ENCODE results near the gene DGCR6L. TPM values are rescaled to one million over a fixed set of nuclear protein-coding genes. Genes with fewer than 3 reads are reported as not detected.
"Not testable (repeated sequence)": the region's sequence is repeated elsewhere in the genome, so short reads cannot be mapped to it uniquely, and the experiment has no call there.

Gene DGCR6L
- total RNA-seq, 6 donors from 2014 or later, result 36.7 to 62.2 (median 41.9) TPM

DNA sequence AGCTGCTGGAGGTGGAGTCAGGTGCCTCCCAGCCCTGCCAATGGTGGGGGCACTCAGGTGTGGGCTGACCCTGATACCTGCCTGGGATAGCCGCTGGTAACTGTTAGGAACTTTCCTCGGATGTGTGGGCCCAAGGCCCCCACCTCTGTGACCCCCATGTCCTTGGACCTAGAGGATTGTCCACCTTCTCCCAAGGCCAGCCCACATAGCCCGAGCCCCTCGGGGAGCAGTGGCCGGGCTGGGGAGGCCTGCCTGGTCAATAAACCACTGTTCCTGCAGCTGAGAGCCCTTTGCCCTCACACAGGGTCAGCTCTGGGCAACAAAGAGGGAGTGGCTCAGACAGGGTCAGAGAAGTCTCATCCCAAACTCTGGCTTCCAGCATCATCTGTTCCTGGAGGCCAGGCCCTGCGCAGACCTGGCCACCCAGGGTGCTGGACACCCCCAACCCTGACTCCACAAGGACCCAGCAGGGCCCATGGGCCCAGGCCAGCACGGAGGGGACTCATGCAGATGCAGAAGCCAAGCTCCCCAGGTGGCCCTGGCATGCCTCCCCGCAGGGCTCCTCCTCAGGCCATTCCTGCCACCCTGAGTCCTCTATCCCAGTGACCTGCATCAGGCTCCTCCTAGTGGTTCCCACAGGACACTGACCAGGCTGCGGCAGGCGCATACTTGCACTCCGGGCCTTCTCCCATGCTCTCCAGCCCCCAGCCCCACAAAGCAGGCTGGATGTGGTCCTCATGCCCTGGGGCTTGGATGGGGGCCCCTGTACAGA, 6.4 kb downstream of the DGCR6L start:
- H3K4me3 ChIP-seq; ATAC-seq (ENCODE audit: low FRiP score in 2 of 2); H3K27ac ChIP-seq; H3K27me3 ChIP-seq; H3K9me3 ChIP-seq; H3K36me3 ChIP-seq: not testable (repeated sequence)
- 80 to 89% methylated on average over 1 to 5 of the region's 11 CpGs for WGBS, 2 donors
- H3K4me1 ChIP-seq, result peaks cover 6 to 16% (median 12%) of the 10 kb centered on the region in 4 donors
- peak; percentile 8 to 57 for DNase-seq

DNA sequence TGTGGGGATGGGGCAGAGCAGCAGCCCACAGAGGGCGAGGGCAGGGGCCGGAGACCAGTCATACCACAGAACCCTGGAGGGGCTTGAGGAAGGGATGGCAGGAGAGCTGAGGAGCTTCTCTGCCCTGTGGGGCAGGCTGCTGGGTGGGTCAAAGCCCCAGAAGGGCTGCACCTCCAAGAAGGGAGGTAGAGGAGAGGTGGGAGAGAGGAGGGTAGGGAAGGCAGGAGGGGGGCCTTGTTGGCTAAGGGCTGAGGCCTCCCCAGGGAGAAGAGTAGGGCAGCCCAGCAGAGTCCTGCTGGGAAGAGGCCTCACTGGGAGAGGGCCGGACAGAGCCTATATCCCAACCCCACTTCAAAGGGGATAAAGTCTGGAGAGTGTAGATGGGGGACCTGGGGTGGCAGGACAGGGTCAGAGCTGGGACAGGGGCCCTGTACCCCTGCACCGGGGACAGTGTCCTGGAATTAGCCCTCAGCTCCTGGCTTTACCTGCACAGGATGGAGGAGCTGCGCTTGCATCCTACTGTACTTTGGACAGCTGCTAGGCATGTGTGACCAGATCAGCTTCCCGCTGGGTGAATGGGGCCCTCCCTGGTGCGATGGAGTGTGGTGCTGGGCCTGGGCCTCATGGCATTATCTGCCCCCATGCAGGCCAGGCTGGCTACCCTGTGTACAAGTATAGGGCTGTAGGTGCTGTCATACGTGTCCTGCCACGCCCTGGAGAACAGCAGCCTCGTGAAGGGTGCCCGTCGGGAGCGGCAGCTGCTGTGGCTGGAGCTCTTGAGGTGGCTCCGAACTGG, 7.3 kb downstream of the DGCR6L start:
- H3K4me3 ChIP-seq, result no peak overlapping the region
- 92% methylated on average over 3 to 13 of the region's 14 CpGs for WGBS, 2 donors
- no peak overlapping the region for H3K27ac ChIP-seq
- H3K9me3 ChIP-seq, result no peaks in the 10 kb centered on the region
- ATAC-seq (ENCODE audit: low FRiP score in 2 of 2) (no peak), DNase-seq (peak; percentile 17 to 54)
- H3K36me3 ChIP-seq, result peaks cover 0 to 8% (median 2%) of the 10 kb centered on the region in 4 donors
- no peak for TF ChIP-seq EP300 (IDR thresholded peaks at IDR 0.05)
- TF ChIP-seq POLR2AphosphoS5 (IDR thresholded peaks at IDR 0.05), result no peak
- no peak for TF ChIP-seq POLR2A (IDR thresholded peaks at IDR 0.05)
- TF ChIP-seq, protein P1, sequence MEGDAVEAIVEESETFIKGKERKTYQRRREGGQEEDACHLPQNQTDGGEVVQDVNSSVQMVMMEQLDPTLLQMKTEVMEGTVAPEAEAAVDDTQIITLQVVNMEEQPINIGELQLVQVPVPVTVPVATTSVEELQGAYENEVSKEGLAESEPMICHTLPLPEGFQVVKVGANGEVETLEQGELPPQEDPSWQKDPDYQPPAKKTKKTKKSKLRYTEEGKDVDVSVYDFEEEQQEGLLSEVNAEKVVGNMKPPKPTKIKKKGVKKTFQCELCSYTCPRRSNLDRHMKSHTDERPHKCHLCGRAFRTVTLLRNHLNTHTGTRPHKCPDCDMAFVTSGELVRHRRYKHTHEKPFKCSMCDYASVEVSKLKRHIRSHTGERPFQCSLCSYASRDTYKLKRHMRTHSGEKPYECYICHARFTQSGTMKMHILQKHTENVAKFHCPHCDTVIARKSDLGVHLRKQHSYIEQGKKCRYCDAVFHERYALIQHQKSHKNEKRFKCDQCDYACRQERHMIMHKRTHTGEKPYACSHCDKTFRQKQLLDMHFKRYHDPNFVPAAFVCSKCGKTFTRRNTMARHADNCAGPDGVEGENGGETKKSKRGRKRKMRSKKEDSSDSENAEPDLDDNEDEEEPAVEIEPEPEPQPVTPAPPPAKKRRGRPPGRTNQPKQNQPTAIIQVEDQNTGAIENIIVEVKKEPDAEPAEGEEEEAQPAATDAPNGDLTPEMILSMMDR (IDR thresholded peaks at IDR 0.05), result no peak
- no peaks in the 10 kb centered on the region for H3K27me3 ChIP-seq
- H3K4me1 ChIP-seq, result peaks cover 0 to 7% (median 3%) of the 10 kb centered on the region in 4 donors

DNA sequence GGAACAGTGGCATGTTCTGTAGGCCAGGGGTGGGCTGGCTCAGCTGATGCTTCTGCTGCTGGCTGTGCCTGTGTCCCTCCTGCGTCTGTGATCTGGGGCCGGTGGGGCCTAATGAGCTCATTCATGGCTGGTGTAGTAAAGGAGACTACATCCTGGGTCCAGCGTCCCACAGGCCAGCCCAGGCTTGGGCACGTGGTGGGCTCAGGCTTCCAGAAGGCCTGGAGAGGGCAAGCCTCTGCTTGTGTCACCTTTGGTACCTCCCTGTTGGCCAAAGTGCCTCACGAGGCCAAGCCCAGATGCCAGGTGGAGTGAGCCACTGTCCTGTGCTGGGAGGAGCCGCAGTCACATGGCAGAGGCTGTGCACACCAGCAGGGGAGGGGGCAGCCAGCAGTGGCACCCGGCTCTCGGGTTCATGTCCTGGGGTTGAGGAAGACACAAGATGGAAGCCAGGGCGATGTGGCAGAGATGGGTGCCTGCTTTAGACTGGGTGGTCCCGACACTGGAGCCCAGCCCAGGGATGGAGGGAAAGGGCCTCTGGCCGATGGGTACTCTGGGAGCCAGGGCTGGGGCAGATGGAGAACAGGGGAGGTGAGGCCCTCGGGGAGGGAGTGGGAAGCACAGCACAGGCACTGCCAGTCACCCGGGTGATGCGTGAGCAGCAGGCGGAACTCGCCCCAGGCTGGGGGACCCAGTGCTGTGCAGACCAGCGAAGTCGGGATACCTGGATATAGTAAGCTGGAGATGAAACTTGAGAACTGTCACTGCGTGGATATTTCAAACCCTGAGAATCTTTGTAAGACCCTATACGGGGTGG, 8.4 kb downstream of the DGCR6L start:
- H3K27ac ChIP-seq; H3K4me3 ChIP-seq; H3K4me1 ChIP-seq; ATAC-seq (ENCODE audit: low FRiP score in 2 of 2); H3K9me3 ChIP-seq; H3K36me3 ChIP-seq; H3K27me3 ChIP-seq: not testable (repeated sequence)
- WGBS, 2 donors, result 89% methylated on average over 9 to 10 of the region's 20 CpGs
- DNase-seq, result peak; percentile 17 to 58

DNA sequence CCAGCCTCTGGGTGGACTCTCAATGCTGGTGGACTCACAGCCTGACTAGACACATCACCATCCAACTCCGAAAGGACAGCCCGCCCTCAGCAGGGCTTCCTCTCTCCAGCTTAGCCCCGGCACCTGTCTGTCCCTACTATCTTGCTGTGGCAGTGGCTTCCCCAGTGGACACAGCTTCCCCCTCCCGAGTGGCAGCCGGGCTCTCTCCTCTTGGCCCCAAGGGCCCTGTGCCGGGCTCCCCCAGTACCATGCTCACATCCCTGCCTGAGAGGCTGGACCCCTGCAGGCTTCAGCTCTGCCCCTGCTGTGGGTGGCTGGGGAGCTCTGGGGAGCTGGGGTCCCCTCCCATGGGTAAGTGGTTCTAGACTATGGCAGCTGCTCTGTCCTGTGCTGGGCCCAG, 9.1 kb downstream of the DGCR6L start:
- H3K9me3 ChIP-seq, result not testable (repeated sequence)

DNA sequence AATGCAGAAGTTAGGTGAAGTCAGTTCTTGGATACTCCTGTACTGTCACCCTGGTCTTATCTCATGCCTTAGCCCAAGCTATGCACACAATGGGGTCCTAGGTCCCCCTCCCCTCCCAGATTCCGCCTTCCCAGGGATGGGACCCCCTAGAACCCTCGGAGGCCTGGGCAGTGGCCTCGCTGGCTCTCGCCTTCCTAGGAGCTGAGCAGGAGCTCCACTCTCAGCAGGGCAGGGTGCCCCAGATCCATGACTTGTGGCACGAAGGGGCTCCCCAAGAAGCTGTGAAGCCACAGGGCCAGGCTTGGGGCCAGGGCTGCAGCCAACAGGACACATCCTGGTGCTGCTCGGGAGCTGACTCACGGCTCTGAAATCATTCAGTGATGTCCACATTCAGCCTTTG, 9.7 kb downstream of the DGCR6L start:
- WGBS, 2 donors, result 88 to 92% methylated on average over 4 to 5 of the region's 7 CpGs
- DNase-seq, result peak in 1 of 2 donors; percentile 49
- not testable (repeated sequence) for H3K4me1 ChIP-seq

More for the DNA sequence above, 9.1 kb downstream of the DGCR6L start:
- ATAC-seq (ENCODE audit: low FRiP score in 2 of 2); H3K4me1 ChIP-seq; H3K27ac ChIP-seq; H3K27me3 ChIP-seq; H3K36me3 ChIP-seq; H3K4me3 ChIP-seq: not testable (repeated sequence)
- peak in 1 of 2 donors; percentile 48 for DNase-seq
- WGBS, 2 donors, result 88% methylated on average over 3 of the region's 6 CpGs; no CpG with 5 or more reads in 1 of the 2 donors

DNA sequence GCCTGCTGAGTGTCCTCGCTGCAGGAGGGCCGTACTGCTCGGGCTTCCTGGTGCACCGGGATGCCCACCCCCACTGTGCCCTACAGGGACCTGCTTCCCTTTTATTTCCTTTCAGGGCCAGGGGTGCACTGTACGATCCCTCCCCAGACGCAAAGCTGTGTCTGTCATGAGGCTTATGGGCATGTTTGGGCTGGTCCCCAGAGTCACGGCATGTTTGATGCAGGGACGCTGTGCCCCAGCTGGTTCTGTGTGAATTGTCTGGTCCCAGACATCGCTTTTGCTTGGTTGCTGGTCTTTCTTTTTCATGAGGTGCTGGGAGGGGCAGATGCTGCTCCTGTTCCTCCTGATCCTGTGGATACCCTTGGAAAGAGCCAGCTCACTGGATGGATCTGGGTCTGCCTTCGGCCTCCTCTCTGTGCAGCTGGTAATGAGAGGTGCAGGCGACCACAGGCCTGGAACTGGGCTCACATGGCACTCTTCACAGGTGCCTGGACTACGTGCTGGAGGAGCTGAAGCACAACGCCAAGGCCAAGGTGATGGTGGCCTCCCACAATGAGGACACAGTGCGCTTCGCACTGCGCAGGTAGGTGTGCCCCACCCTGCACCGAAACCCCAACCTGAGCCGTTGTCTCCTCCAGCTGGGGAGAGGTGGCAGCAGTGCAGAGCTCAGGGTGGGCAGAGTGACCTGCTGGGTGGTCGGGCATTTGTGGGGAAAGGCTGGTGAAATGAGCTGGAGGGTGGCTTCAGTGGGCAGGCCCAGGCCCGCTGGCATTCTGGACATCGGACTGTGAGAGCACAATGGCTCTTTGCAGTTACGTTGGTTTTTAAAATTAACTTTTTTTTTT, 10.8 kb downstream of the DGCR6L start:
- H3K27me3 ChIP-seq; H3K4me1 ChIP-seq; ATAC-seq (ENCODE audit: low FRiP score in 2 of 2); H3K4me3 ChIP-seq; H3K27ac ChIP-seq; H3K9me3 ChIP-seq; H3K36me3 ChIP-seq: not testable (repeated sequence)
- peak in 1 of 2 donors; percentile 34 for DNase-seq
- 91 to 99% methylated on average over 8 to 16 of the region's 22 CpGs for whole genome bisulfite sequencing, 2 donors

More for the DNA sequence above, 9.7 kb downstream of the DGCR6L start:
- not testable (repeated sequence) for H3K4me3 ChIP-seq; H3K27me3 ChIP-seq; H3K36me3 ChIP-seq; ATAC-seq (ENCODE audit: low FRiP score in 2 of 2); H3K9me3 ChIP-seq; H3K27ac ChIP-seq

DNA sequence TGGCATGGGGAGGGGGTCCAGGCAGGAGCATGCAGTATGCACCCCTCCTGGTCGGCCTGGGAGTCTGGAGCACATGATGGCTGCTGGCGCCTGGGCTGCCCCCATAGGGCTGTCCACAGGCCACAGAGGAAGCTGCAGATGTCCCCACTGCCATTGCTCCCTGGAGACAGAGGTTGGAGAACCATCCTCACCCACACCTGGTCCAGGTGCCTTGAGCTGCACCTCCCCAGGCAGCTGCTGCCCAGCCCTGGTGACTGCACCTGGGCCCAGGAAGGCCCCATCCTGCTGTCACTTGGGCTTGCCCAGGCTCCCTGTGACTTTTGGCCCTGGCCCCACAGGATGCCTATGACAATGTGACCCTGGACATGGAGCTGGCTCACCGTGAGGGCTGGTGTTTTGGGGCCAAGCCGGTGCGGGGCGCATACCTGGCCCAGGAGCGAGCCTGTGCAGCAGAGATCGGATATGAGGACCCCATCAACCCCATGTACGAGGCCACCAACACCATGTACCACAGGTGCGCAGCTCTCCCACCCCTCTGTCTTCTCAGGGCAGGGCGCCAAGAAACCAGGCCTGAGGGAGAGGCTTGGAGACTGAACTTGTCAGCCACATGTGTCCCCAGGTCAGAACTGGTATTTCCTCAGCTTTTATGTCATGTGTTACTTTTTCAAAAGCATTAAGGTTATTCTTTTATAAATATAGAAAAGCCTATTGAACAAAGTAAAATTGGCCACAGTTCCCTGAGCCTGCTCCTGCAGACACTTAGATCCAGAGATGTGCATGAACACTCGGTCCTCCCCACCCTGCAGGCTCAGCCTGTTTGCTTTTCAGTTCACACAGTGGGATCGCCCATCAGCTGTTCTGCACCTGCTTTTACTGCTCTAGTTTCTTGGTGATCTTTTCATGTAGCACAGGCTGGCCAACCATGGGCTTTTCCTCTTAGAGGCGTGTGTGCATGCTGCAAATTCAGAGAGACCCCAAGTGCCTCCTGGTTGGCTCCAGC, 12.1 kb downstream of the DGCR6L start:
- 63 to 88% methylated on average over 4 to 10 of the region's 14 CpGs for WGBS, 2 donors
- H3K4me1 ChIP-seq; H3K27ac ChIP-seq; H3K27me3 ChIP-seq; H3K9me3 ChIP-seq; ATAC-seq (ENCODE audit: low FRiP score in 2 of 2); H3K36me3 ChIP-seq; H3K4me3 ChIP-seq: not testable (repeated sequence)
- DNase-seq, result peak in 1 of 2 donors; percentile 62

DNA sequence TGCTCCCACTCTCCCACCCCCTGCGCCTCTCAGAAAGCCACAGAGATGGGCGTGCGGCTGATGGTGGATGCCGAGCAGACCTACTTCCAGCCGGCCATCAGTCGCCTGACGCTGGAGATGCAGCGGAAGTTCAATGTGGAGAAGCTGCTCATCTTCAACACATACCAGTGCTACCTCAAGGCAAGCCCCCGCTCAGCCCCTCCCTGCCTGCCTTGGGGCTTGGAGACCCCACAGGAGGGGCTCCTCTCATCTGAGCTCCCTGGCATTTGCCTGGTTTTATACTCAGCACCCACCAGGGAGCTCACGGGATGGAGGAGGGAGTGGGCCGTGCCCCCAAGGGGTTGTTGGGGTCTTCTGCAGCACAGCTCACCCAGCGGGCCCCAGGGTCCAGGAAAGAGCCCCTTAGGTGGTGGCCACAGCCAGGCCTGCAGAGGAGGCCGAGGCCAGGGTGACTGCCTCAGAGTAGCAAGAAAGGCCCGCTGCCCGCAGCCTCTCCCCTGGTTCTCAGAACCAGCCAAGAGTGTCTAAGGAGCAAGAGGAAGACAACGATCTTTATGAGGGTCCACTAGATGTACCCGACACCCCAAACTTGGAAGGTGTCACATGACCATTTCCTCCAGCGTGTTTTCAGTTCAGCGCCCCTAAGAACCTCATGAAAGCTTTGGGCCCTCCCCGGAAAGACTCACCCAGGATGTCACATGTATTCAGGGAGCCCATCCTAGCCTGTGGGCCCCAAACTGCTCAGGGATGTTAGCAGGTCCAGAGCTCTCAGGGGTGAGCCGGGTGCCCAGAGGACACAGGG, 13.0 kb downstream of the DGCR6L start:
- ATAC-seq (ENCODE audit: low FRiP score in 2 of 2); H3K4me3 ChIP-seq; H3K27me3 ChIP-seq; H3K9me3 ChIP-seq; H3K4me1 ChIP-seq; H3K27ac ChIP-seq; H3K36me3 ChIP-seq: not testable (repeated sequence)
- WGBS, 2 donors, result 90 to 94% methylated on average over 2 to 18 of the region's 21 CpGs
- peak in 1 of 2 donors; percentile 25 for DNase-seq

All from upper lobe of left lung (tissue), 6 donors.